B cell (primary cell): ENCODE measurements around the gene MYH11. TPM values are rescaled to one million over a fixed set of nuclear protein-coding genes. Genes with fewer than 3 reads are reported as not detected.

Source experiments
- ATAC-seq: fragments of 200-7000 bp; cut with Tn5 transposase; one replicate; pipeline ENCODE4 v1.10.0; 2021; ENCODE audit warnings: low read depth, mild to moderate bottlenecking, moderate number of reproducible peaks, moderate library complexity
- CTCF ChIA-PET: fragments of 350-600 bp; sonication (Branson Sonifier 250); formaldehyde crosslinking; loops from one replicate; lab custom pipeline; 2021; ENCODE audit warnings: antibody characterized with exemption, inconsistent platforms; lab: Charles Lee
- POLR2A ChIA-PET: fragments of 350-600 bp; sonication (Branson Sonifier 250); formaldehyde crosslinking; loops from one replicate; lab custom pipeline; 2021; ENCODE audit warnings: antibody characterized with exemption; lab: Charles Lee
- DNase-seq: peaks from one replicate; pipeline ENCODE4 v3.0.0; 2013
- H2AFZ ChIP-seq: 2 replicates; pipeline ENCODE4 v1.6.1; 2012; ENCODE audit warnings: mild to moderate bottlenecking, low read depth, low read length; ENCODE audit not compliant: insufficient read depth, poor library complexity, severe bottlenecking
- H3K27ac ChIP-seq, 2 donors: 1 replicate in 1 of 2; 2 replicates in 1 of 2; pipeline ENCODE4 v1.5.1; 2012 to 2013; ENCODE audit warnings: low read length in 2 of 2, mild to moderate bottlenecking in 2 of 2, moderate library complexity in 1 of 2
- H3K27me3 ChIP-seq, 4 experiments: fragments of 200-600 bp in 1 of 4; sonication (generic) in 1 of 4; replicated peaks in 1 of 4; 1 replicate in 2 of 4; 2 replicates in 2 of 4; pipeline versions ENCODE4 v1.6.1 to v1.7.0; 2013 to 2016; ENCODE audit warnings: low read length in 3 of 4, mild to moderate bottlenecking in 2 of 4, mixed read lengths in 1 of 4, moderate library complexity in 1 of 4; ENCODE audit not compliant: insufficient read depth in 4 of 4, control insufficient read depth in 3 of 4; ENCODE audit errors: control extremely low read depth in 1 of 4
- H3K36me3 ChIP-seq, 2 experiments: replicated peaks in 1 of 2; 1 replicate in 1 of 2; 2 replicates in 1 of 2; pipeline versions ENCODE4 v1.6.1 to v1.7.1; 2013; ENCODE audit warnings: low read length in 1 of 2; ENCODE audit not compliant: insufficient read depth in 2 of 2, control insufficient read depth in 1 of 2; ENCODE audit errors: control extremely low read depth in 1 of 2, extremely low read depth in 1 of 2
- H3K4me1 ChIP-seq, 2 donors: fragments of 200-600 bp in 1 of 2; sonication (generic) in 1 of 2; 1 replicate in 1 of 2; 2 replicates in 1 of 2; pipeline versions ENCODE4 v1.5.1 to v1.6.1; 2013 to 2017; ENCODE audit warnings: low read length in 2 of 2; ENCODE audit not compliant: control insufficient read depth in 2 of 2, insufficient read depth in 2 of 2
- H3K4me2 ChIP-seq: replicated peaks from 2 replicates; pipeline ENCODE3; 2012; ENCODE audit warnings: mild to moderate bottlenecking, low read depth, low read length; ENCODE audit not compliant: poor library complexity, severe bottlenecking
- H3K4me3 ChIP-seq, 5 experiments: fragments of 200-600 bp in 1 of 5; sonication (generic) in 1 of 5; 1 replicate in 3 of 5; 2 replicates in 2 of 5; pipeline versions ENCODE4 v1.5.1 to v1.7.0; 2011 to 2016; ENCODE audit warnings: low read length in 4 of 5, mild to moderate bottlenecking in 4 of 5, low read depth in 2 of 5, control low read depth in 1 of 5, moderate library complexity in 1 of 5; ENCODE audit not compliant: insufficient read depth in 1 of 5; ENCODE audit errors: control extremely low read depth in 1 of 5, extremely low read depth in 1 of 5
- H3K79me2 ChIP-seq: fragments of 200-600 bp; sonication (generic); one replicate; pipeline ENCODE4 v1.6.0; 2016; ENCODE audit warnings: low read length; ENCODE audit not compliant: control insufficient read depth, insufficient read depth
- H3K9ac ChIP-seq: fragments of 200-600 bp; sonication (generic); 2 replicates; pipeline ENCODE4 v1.6.1; 2017; ENCODE audit warnings: mild to moderate bottlenecking, low read length, moderate library complexity
- H3K9me3 ChIP-seq, 3 donors: one replicate each; pipeline versions ENCODE4 v1.6.1 to v1.7.1; 2013; ENCODE audit warnings: low read length in 2 of 3; ENCODE audit not compliant: control insufficient read depth in 2 of 3, insufficient read depth in 1 of 3; ENCODE audit errors: control extremely low read depth in 1 of 3
- H4K20me1 ChIP-seq: 2 replicates; pipeline ENCODE4 v1.6.0; 2012; ENCODE audit warnings: mild to moderate bottlenecking, low read length; ENCODE audit not compliant: insufficient read depth, control insufficient read depth, poor library complexity, severe bottlenecking
- H3K27ac Mint-ChIP-seq: one replicate; pipeline ENCODE4 v1.8.0; 2021; ENCODE audit warnings: mixed read lengths
- H3K27me3 Mint-ChIP-seq: one replicate; pipeline ENCODE4 v1.8.0; 2021; ENCODE audit warnings: mixed read lengths
- H3K4me1 Mint-ChIP-seq: one replicate; pipeline ENCODE4 v1.8.0; 2021; ENCODE audit warnings: mixed read lengths
- H3K4me3 Mint-ChIP-seq: one replicate; pipeline ENCODE4 v1.8.0; 2021; ENCODE audit warnings: mixed read lengths
- H3K9me3 Mint-ChIP-seq: one replicate; pipeline ENCODE4 v1.8.0; 2022; ENCODE audit warnings: mixed read lengths; ENCODE audit not compliant: insufficient read depth
- CTCF ChIP-seq: fragments of 200-600 bp; IDR thresholded peaks from one replicate; pipeline ENCODE4 v1.8.0; 2022; ENCODE audit warnings: antibody characterized with exemption, mild to moderate bottlenecking
- EZH2 ChIP-seq: IDR thresholded peaks from 2 replicates; pipeline ENCODE4 v1.6.1; 2012; ENCODE audit warnings: borderline replicate concordance, low read depth, mild to moderate bottlenecking, moderate library complexity, low read length; ENCODE audit not compliant: insufficient read depth, poor library complexity, severe bottlenecking
- WGBS: methylation state at CpG from one replicate; pipeline ENCODE4 v1.1.5; 2013; ENCODE audit warnings: missing lambda C conversion rate; ENCODE audit not compliant: insufficient coverage; 5-methylcytosine and 5-hydroxymethylcytosine counted together
- intact Hi-C: fragments of 100-400 bp; cut with micrococcal nuclease; formaldehyde crosslinking; loops from one replicate; pipeline ENCODE4 v1.10.0; 2022
- polyA plus RNA-seq: library from polyadenylated mRNA; depleted of rRNA; stranded (reverse); fragments of >200 nt; gene quantifications from 2 replicates; pipeline ENCODE4 v1.2.3, GENCODE V29; 2012
- total RNA-seq, 2 donors: library from RNA; stranded (reverse); fragments of 120-200 nt in 1 of 2; gene quantifications; 1 replicate in 1 of 2; 2 replicates in 1 of 2; pipeline versions ENCODE4 v1.2.3 to v1.2.4, GENCODE V29; 2013 to 2022

MYH11 gene
- total and polyA plus RNA-seq, 2 donors (not counting 1 experiment from before 2014, with no cell fraction given) = 0.05 to 0.16 TPM

- H3K27ac Mint-ChIP-seq = no peak overlapping the region
- ChIA-PET CTCF (interaction anchor here (1.3 kb wide), 1 partner anchor 53 kb away, joined by 4 read pairs; no protein-coding TSS in a partner anchor), POLR2A (no interaction called here)
- no peak overlapping the region for H2AFZ ChIP-seq
- peaks cover 0 to 5% (median 0%) of the 10 kb centered on the region in 4 experiments for H3K27me3 ChIP-seq
- H3K79me2 ChIP-seq = no peaks in the 10 kb centered on the region
- DNase-seq (no peak), ATAC-seq (no peak)
- no peak overlapping the region for H3K4me3 ChIP-seq
- no peak overlapping the region for H3K4me2 ChIP-seq
- H3K27ac ChIP-seq = no peak overlapping the region
- no peaks in the 10 kb centered on the region for H3K27me3 Mint-ChIP-seq
- H4K20me1 ChIP-seq = no peaks in the 10 kb centered on the region
- no peak overlapping the region for H3K9ac ChIP-seq
- WGBS = no CpG with 5 or more reads among the region's 2 CpGs
- H3K4me1 ChIP-seq = no peaks in the 10 kb centered on the region
- H3K4me1 Mint-ChIP-seq = no peaks in the 10 kb centered on the region
- intact Hi-C loops = no loop called here
- no peaks in the 10 kb centered on the region for H3K36me3 ChIP-seq
- H3K9me3 ChIP-seq = peaks cover 0 to 15% (median 4%) of the 10 kb centered on the region in 3 donors
- H3K4me3 Mint-ChIP-seq = no peak overlapping the region
- TF ChIP-seq EZH2 (no peak), CTCF (no peak)
- peaks cover 8% of the 10 kb centered on the region for H3K9me3 Mint-ChIP-seq
Measured at GRCh38 chr16:15819046-15819445, 37.8 kb downstream of the MYH11 start.

GRCh38 chr16:15817446-15817845 lies 39.4 kb downstream of the MYH11 start:
- CTCF ChIA-PET = interaction anchor here (0.7 kb wide), 1 partner anchor 249 kb away, joined by 3 read pairs; no protein-coding TSS in a partner anchor
- POLR2A ChIA-PET = interaction anchor here (0.7 kb wide), 1 partner anchor 164 kb away, joined by 3 read pairs; no protein-coding TSS in a partner anchor
- Histone ChIP-seq H3K36me3 (no peaks in the 10 kb centered on the region), H3K9ac (no peak overlapping the region), H4K20me1 (no peaks in the 10 kb centered on the region), H3K4me1 (no peaks in the 10 kb centered on the region), H3K27me3 (peaks cover 0 to 5% (median 0%) of the 10 kb centered on the region in 4 experiments), H2AFZ (no peak overlapping the region), H3K9me3 (peaks cover 0 to 15% (median 4%) of the 10 kb centered on the region in 3 donors), H3K27ac (no peak overlapping the region), H3K4me2 (no peak overlapping the region), H3K4me3 (no peak overlapping the region), H3K79me2 (no peaks in the 10 kb centered on the region)
- H3K4me1 Mint-ChIP-seq = no peaks in the 10 kb centered on the region
- intact Hi-C loops = no loop called here
- no peak overlapping the region for H3K4me3 Mint-ChIP-seq
- no peak for TF ChIP-seq CTCF
- TF ChIP-seq EZH2 = no peak
- ATAC-seq = no peak
- no CpG with 5 or more reads among the region's 2 CpGs for WGBS
- no peak for DNase-seq
- H3K27me3 Mint-ChIP-seq = no peaks in the 10 kb centered on the region
- peaks cover 8% of the 10 kb centered on the region for H3K9me3 Mint-ChIP-seq
- no peak overlapping the region for H3K27ac Mint-ChIP-seq
